GM18505 (cell line): ENCODE results near the gene C9orf78.

Experiments used
- ATAC-seq: cut with Tn5 transposase; IDR thresholded peaks from one replicate; pipeline ENCODE4 v1.9.1; 2021; ENCODE audit not compliant: unreplicated experiment
- POLR2A ChIP-seq: IDR thresholded peaks from 4 replicates; pipeline ENCODE4 v1.6.1; 2011; ENCODE audit warnings: borderline replicate concordance; ENCODE audit not compliant: insufficient read depth, insufficient read length; ENCODE audit errors: extremely low read depth

C9orf78 gene

DNA sequence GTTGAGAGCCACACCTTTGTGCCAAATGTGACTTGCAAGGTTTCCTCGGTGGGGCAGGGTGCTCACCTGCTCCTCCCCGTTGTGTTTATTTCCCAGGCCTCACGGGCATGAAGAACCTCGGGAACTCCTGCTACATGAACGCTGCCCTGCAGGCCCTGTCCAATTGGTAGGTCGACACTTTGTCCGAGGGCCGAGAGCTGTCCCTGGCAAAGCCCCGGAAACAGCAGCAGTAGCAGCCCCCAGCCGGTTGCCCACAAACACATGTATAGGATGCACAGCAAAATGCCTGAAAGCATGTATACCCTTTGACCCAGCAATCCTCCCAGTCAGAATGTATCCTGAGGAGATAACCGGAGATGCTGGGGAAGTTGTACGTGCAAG lies 26.4 kb upstream of the C9orf78 start:
- TF ChIP-seq POLR2A: no peak

GRCh38 chr9:129860653-129861446 lies 25.8 kb upstream of the C9orf78 start:
- no peak for ATAC-seq
- TF ChIP-seq POLR2A: no peak

More for the DNA sequence above, 26.4 kb upstream of the C9orf78 start:
- no peak for ATAC-seq

GRCh38 chr9:129858167-129858962 lies 23.3 kb upstream of the C9orf78 start:
- ATAC-seq: no peak
- no peak for TF ChIP-seq POLR2A

GRCh38 chr9:129857207-129857606 lies 22.1 kb upstream of the C9orf78 start:
- no peak for ATAC-seq
- TF ChIP-seq POLR2A: no peak

GRCh38 chr9:129854588-129855110 lies 19.6 kb upstream of the C9orf78 start:
- no peak for TF ChIP-seq POLR2A
- no peak for ATAC-seq

GRCh38 chr9:129853614-129854013 lies 18.5 kb upstream of the C9orf78 start:
- no peak for TF ChIP-seq POLR2A
- no peak for ATAC-seq

DNA sequence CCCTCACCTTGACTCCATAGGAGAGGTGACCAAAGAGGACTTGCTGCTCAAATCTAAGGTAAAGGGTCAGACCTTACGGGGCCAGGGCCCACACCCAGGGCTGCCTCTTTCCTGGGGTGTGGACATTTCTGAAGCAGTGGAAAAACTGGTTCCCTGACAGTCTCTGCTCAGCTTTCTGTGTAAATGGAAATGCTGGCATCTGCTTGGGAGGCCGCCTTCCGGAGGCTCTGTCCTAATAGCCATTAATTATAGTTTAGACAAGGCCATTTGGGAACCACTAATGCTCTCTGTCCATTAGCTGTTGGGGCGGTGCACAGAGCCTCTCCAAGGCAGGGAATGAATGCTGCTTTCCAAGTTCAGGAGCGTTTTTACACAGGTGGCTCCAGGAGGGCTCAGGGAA lies 17.5 kb upstream of the C9orf78 start:
- no peak for TF ChIP-seq POLR2A
- ATAC-seq: no peak

- TF ChIP-seq POLR2A: no peak
- ATAC-seq: no peak
These were observed 16.7 kb upstream of the C9orf78 start for GRCh38 chr9:129851821-129852220.

GRCh38 chr9:129850821-129851550 lies 15.9 kb upstream of the C9orf78 start:
- no peak for TF ChIP-seq POLR2A
- no peak for ATAC-seq

DNA sequence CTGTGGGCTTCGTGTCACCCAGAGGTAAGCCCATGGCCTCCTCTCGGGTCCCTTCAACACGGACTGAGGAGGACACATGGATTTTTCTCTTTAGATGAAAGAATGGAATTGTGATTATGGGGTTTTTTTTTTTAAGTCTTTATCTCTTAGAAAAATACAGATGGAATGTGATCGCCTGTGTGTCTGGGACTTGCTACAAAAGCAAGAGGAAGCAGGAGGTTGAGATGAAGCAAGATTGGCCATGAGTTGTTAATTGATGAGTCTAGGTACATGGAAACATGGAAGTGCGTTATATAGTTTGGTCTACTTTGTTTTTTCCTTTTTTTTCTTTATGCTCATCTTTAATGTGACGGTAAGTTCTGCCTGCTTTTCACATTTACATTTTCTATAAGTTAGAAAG lies 14.8 kb upstream of the C9orf78 start:
- no peak for ATAC-seq
- TF ChIP-seq POLR2A: no peak

- no peak for ATAC-seq
- no peak for TF ChIP-seq POLR2A
These were observed 13.8 kb upstream of the C9orf78 start for GRCh38 chr9:129848712-129849441.

DNA sequence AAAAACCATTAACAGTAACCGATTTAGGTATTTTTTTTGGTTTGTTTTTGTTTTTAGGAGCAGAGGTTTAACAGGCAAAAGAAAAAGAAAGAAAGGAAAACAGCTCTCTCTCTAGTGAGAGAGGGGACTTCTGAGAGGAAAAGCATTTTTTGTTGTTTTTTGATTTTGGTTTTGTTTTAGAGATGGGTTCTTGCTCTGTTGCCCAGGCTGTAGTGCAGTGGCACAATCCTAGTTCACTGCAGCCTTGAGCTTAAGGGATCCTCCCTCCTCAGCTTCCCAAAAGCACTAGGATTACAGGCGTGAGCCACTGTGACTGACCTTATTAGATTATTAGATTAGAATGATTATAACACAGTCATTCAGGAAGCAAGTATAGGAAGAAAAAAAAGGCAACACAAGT lies 10.3 kb upstream of the C9orf78 start:
- no peak for TF ChIP-seq POLR2A
- ATAC-seq: no peak

DNA sequence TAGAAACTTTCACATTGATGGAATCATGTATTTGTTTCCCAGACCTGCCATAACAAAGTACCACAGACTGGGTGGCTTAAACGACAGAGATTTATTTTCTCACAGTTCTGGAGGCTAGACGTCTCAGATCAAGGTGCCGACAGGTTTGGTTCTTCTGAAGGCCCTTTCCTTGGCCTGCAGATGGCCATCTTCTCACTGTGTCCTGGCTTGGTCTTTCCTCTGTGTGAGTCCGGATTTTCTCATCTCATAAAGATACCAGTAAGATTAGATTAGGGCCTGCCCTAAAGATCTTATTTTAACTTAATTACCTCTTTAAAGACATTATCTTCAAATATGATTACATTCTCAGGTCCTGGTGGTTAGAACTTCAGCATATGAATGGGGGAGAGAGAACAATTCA lies 6.0 kb upstream of the C9orf78 start:
- TF ChIP-seq POLR2A: no peak
- no peak for ATAC-seq

DNA sequence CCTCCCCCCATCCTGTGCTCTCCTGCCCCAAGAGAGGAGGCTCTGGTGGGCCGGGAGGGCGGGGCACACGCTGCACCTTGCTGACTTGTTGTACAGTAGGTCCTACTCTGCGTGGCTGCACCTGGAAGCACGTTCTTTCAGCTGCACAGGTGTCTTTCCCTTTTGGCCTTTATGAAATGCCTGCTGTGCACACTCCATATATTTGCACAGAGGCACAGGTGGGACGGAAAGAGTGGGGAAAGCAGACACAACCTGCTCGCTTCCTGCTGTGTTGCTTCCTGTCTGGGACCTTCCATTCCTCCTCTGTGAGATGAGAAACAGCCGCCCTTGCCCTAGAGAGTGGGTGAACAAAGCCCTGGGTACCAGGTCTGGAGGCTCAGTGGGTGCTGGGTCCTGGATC lies 5.0 kb upstream of the C9orf78 start:
- no peak for TF ChIP-seq POLR2A
- ATAC-seq: no peak
